ENCODE data around the gene ABCA1. TPM values are rescaled to one million over a fixed set of nuclear protein-coding genes. Genes with fewer than 3 reads are reported as not detected.
"Not testable (repeated sequence)": the region's sequence is repeated elsewhere in the genome, so short reads cannot be mapped to it uniquely, and the experiment has no call there.

Gene ABCA1
- polyA plus RNA-seq, 3 donors = 2.0 to 5.1 (median 2.7) TPM

DNA sequence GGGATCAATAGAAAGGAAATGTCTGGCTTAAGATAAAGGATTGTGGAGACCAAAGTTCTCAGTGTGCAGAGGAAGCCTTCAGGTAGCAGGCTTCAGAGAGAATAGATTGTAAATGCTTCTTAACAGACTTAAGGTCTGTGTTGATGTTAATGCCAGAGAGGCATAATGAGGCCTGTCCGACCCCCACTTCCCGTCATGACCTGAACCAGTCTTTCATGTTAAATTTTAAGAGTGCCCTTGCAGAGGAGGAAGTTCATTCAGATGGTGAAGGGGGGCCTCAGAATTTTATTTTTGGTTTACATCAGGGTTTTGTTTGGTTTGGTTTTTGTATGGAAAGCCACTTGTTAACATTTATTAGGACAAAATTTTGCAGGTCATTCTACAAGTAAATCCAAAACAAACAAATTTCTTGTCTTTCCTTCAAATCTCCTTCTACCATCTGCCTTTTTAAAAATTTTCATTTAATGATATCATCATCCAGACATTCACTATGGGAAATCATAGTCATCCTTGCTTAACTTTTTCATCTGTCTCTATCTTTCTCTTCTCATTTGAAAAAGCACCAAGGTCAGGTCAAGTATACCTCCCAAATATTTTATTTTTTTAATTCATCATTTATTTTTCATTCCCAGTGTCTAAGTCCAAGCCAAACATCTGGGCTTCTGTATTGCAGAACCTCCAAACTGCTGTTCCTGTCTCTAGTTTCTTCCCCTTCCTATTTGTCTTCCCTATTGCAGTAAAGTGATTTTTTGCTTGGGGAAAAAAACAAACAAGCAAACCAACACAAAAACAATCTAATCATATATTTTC lies 6.9 kb upstream of the ABCA1 start:
- H3K4me1 ChIP-seq (ENCODE audit: control insufficient read depth in 1 of 2, insufficient read depth in 2 of 2, low read length in 2 of 2) = peaks cover 12 to 16% of the 10 kb centered on the region in 2 donors
- H3K4me1 Mint-ChIP-seq = peaks cover 23% of the 10 kb centered on the region
- H3K4me2 ChIP-seq (replicated peaks; ENCODE audit: extremely low read depth, low read length, poor library complexity, severe bottlenecking) = no peak overlapping the region
- no peaks in the 10 kb centered on the region for H3K36me3 Mint-ChIP-seq
- no peak overlapping the region for H3K4me3 ChIP-seq (replicated peaks in 1 of 3; ENCODE audit: low read depth in 2 of 3, low read length in 3 of 3)
- peaks cover 0 to 7% (median 0%) of the 10 kb centered on the region in 3 donors for H3K27me3 Mint-ChIP-seq (ENCODE audit: low read depth in 3 of 3)
- intact Hi-C loops (cut with micrococcal nuclease) = no loop called here
- peaks cover 0 to 2% (median 0%) of the 10 kb centered on the region in 7 donors for H3K9me3 Mint-ChIP-seq
- H3K36me3 ChIP-seq (replicated peaks in 1 of 2; ENCODE audit: control insufficient read depth in 1 of 2, insufficient read depth in 2 of 2, low read length in 2 of 2) = no peaks in the 10 kb centered on the region
- H3K27ac Mint-ChIP-seq = no peak overlapping the region
- H3K4me3 Mint-ChIP-seq = no peak overlapping the region
- no peaks in the 10 kb centered on the region for H3K79me2 ChIP-seq (ENCODE audit: insufficient read depth, low read length)
- no peaks in the 10 kb centered on the region for H4K20me1 ChIP-seq (ENCODE audit: insufficient read depth, low read length)
- no peak overlapping the region for H3K27ac ChIP-seq (ENCODE audit: low read depth in 1 of 2, low read length in 2 of 2)
- TF ChIP-seq, protein P1, sequence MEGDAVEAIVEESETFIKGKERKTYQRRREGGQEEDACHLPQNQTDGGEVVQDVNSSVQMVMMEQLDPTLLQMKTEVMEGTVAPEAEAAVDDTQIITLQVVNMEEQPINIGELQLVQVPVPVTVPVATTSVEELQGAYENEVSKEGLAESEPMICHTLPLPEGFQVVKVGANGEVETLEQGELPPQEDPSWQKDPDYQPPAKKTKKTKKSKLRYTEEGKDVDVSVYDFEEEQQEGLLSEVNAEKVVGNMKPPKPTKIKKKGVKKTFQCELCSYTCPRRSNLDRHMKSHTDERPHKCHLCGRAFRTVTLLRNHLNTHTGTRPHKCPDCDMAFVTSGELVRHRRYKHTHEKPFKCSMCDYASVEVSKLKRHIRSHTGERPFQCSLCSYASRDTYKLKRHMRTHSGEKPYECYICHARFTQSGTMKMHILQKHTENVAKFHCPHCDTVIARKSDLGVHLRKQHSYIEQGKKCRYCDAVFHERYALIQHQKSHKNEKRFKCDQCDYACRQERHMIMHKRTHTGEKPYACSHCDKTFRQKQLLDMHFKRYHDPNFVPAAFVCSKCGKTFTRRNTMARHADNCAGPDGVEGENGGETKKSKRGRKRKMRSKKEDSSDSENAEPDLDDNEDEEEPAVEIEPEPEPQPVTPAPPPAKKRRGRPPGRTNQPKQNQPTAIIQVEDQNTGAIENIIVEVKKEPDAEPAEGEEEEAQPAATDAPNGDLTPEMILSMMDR (IDR thresholded peaks at IDR 0.05) = no peak
- peak in 1 of 3 donors; percentile 35 for DNase-seq
- no peak overlapping the region for H3K9ac ChIP-seq (ENCODE audit: insufficient read depth, low read length, poor library complexity, severe bottlenecking)
- H3K9me3 ChIP-seq (replicated peaks in 1 of 2; ENCODE audit: control insufficient read depth in 1 of 2, insufficient read depth in 1 of 2, low read length in 2 of 2) = no peaks in the 10 kb centered on the region
- 0% methylated on average over 2 of the region's 2 CpGs for WGBS (ENCODE audit: insufficient coverage)
- no peaks in the 10 kb centered on the region for H3K27me3 ChIP-seq (ENCODE audit: control insufficient read depth in 2 of 2, insufficient read depth in 2 of 2, low read length in 2 of 2)
- H2AFZ ChIP-seq (ENCODE audit: insufficient read depth, low read depth, low read length, poor library complexity, severe bottlenecking) = no peak overlapping the region

- H3K4me1 Mint-ChIP-seq = peaks cover 29% of the 10 kb centered on the region
- H3K27me3 Mint-ChIP-seq (ENCODE audit: low read depth in 3 of 3); DNase-seq; intact Hi-C loops (cut with micrococcal nuclease); H3K79me2 ChIP-seq (ENCODE audit: insufficient read depth, low read length); H3K27me3 ChIP-seq (ENCODE audit: control insufficient read depth in 2 of 2, insufficient read depth in 2 of 2, low read length in 2 of 2); H3K9me3 ChIP-seq (replicated peaks in 1 of 2; ENCODE audit: control insufficient read depth in 1 of 2, insufficient read depth in 1 of 2, low read length in 2 of 2); H2AFZ ChIP-seq (ENCODE audit: insufficient read depth, low read depth, low read length, poor library complexity, severe bottlenecking); H3K27ac ChIP-seq (ENCODE audit: low read depth in 1 of 2, low read length in 2 of 2); H3K4me3 Mint-ChIP-seq; H3K4me3 ChIP-seq (replicated peaks in 1 of 3; ENCODE audit: low read depth in 2 of 3, low read length in 3 of 3); H3K36me3 Mint-ChIP-seq; H3K9ac ChIP-seq (ENCODE audit: insufficient read depth, low read length, poor library complexity, severe bottlenecking); H3K36me3 ChIP-seq (replicated peaks in 1 of 2; ENCODE audit: control insufficient read depth in 1 of 2, insufficient read depth in 2 of 2, low read length in 2 of 2); H3K9me3 Mint-ChIP-seq; H3K27ac Mint-ChIP-seq; H3K4me2 ChIP-seq (replicated peaks; ENCODE audit: extremely low read depth, low read length, poor library complexity, severe bottlenecking); H4K20me1 ChIP-seq (ENCODE audit: insufficient read depth, low read length): not testable (repeated sequence)
- peaks cover 17 to 22% of the 10 kb centered on the region in 2 donors for H3K4me1 ChIP-seq (ENCODE audit: control insufficient read depth in 1 of 2, insufficient read depth in 2 of 2, low read length in 2 of 2)
- WGBS (ENCODE audit: insufficient coverage) = no CpG with 5 or more reads among the region's 2 CpGs
Measured at GRCh38 chr9:104933091-104933490, 5.1 kb upstream of the ABCA1 start.

Measured in CD14-positive monocyte (primary cell).